Subcutaneous adipose tissue (tissue), 4 donors: ENCODE results near the gene DNAH2. TPM values are rescaled to one million over a fixed set of nuclear protein-coding genes. Genes with fewer than 3 reads are reported as not detected.

ENCODE experiments used
- total RNA-seq, 4 donors: library from RNA; depleted of rRNA; stranded (reverse); fragments of >200 nt; gene quantifications; one replicate each; pipeline ENCODE4 v1.1.0, GENCODE V29; 2016
- TF ChIP-seq, protein P1 (sequence below): fragments of 450-650 bp; IDR thresholded peaks from one replicate; pipeline ENCODE4 v1.5.1; 2016; ENCODE audit warnings: low read depth, mild to moderate bottlenecking, control low read depth, antibody characterized with exemption, moderate library complexity

DNAH2 gene
- total RNA-seq, 4 donors from 2014 or later: under 0.01 to 0.22 (median 0.18) TPM

GRCh38 chr17:7848131-7848579, 130.6 kb downstream of the DNAH2 start:
- TF ChIP-seq, protein P1, sequence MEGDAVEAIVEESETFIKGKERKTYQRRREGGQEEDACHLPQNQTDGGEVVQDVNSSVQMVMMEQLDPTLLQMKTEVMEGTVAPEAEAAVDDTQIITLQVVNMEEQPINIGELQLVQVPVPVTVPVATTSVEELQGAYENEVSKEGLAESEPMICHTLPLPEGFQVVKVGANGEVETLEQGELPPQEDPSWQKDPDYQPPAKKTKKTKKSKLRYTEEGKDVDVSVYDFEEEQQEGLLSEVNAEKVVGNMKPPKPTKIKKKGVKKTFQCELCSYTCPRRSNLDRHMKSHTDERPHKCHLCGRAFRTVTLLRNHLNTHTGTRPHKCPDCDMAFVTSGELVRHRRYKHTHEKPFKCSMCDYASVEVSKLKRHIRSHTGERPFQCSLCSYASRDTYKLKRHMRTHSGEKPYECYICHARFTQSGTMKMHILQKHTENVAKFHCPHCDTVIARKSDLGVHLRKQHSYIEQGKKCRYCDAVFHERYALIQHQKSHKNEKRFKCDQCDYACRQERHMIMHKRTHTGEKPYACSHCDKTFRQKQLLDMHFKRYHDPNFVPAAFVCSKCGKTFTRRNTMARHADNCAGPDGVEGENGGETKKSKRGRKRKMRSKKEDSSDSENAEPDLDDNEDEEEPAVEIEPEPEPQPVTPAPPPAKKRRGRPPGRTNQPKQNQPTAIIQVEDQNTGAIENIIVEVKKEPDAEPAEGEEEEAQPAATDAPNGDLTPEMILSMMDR: no peak

DNA sequence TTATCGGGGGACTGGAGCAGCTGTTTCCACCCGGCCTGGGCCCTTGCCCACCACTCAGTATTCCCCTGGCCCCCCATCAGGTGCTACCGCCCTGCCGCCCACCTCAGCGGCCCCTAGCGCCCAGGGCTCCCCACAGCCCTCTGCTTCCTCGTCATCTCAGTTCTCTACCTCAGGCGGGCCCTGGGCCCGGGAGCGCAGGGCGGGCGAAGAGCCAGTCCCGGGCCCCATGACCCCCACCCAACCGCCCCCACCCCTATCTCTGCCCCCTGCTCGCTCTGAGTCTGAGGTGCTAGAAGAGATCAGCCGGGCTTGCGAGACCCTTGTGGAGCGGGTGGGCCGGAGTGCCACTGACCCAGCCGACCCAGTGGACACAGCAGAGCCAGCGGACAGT, 131.2 kb downstream of the DNAH2 start:
- TF ChIP-seq, protein P1: no peak

DNA sequence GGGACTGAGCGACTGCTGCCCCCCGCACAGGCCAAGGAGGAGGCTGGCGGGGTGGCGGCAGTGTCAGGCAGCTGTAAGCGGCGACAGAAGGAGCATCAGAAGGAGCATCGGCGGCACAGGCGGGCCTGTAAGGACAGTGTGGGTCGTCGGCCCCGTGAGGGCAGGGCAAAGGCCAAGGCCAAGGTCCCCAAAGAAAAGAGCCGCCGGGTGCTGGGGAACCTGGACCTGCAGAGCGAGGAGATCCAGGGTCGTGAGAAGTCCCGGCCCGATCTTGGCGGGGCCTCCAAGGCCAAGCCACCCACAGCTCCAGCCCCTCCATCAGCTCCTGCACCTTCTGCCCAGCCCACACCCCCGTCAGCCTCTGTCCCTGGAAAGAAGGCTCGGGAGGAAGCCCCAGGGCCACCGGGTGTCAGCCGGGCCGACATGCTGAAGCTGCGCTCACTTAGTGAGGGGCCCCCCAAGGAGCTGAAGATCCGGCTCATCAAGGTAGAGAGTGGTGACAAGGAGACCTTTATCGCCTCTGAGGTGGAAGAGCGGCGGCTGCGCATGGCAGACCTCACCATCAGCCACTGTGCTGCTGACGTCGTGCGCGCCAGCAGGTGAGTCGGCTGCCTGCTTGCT, 131.7 kb downstream of the DNAH2 start:
- TF ChIP-seq, protein P1: no peak

DNA sequence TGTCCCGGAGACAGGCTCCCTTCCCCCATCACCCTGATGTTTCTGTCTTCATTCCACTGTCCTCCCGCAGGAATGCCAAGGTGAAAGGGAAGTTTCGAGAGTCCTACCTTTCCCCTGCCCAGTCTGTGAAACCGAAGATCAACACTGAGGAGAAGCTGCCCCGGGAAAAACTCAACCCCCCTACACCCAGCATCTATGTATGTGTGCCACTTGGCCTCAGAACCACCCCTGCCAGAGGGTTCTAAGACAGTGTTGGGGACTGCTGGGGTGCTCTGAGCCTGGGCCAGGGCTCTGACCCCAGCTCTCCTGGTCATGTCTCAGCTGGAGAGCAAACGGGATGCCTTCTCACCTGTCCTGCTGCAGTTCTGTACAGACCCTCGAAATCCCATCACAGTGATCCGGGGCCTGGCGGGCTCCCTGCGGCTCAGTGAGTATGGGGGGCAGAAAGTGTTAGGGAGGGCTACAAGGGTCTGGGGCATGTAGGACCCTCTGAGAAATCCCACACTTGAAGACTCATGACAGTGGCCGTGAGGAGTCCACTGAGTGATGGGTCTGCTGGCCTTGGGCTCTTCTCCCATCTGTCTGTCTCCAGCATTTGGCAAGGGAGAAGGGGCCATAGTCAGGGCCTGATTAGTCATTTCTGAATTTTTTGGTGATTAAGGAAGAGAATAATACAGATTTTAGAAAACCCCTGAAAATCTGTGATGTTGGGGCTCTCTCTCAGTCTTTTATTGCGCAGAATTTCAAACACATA, 132.4 kb downstream of the DNAH2 start:
- TF ChIP-seq, protein P1: no peak

- TF ChIP-seq, protein P1: no peak
Observed at GRCh38 chr17:7850701-7851437, 133.3 kb downstream of the DNAH2 start.

GRCh38 chr17:7851438-7852261, 134.1 kb downstream of the DNAH2 start:
- TF ChIP-seq, protein P1: no peak
